ENCODE data around the gene SERPINH1.

SERPINH1 gene

GRCh38 chr11:75591371-75591770 lies 29.3 kb downstream of the SERPINH1 start:
- no peak for DNase-seq (ENCODE audit: low read depth)
- no peak overlapping the region for H3K4me3 ChIP-seq (ENCODE audit: low read depth, low read length)
- no peak for TF ChIP-seq CTCF (IDR thresholded peaks at IDR 0.05; ENCODE audit: insufficient read depth, low read depth, low read length, missing control alignments)

- TF ChIP-seq CTCF (IDR thresholded peaks at IDR 0.05; ENCODE audit: insufficient read depth, low read depth, low read length, missing control alignments), result no peak
- no peak for DNase-seq (ENCODE audit: low read depth)
- no peak overlapping the region for H3K4me3 ChIP-seq (ENCODE audit: low read depth, low read length)
Measured at GRCh38 chr11:75591966-75592365, 29.9 kb downstream of the SERPINH1 start.

GRCh38 chr11:75592715-75593114 lies 30.7 kb downstream of the SERPINH1 start:
- H3K4me3 ChIP-seq (ENCODE audit: low read depth, low read length), result no peak overlapping the region
- no peak for TF ChIP-seq CTCF (IDR thresholded peaks at IDR 0.05; ENCODE audit: insufficient read depth, low read depth, low read length, missing control alignments)
- no peak for DNase-seq (ENCODE audit: low read depth)

GRCh38 chr11:75593286-75593915 lies 31.3 kb downstream of the SERPINH1 start:
- no peak for DNase-seq (ENCODE audit: low read depth)
- no peak for TF ChIP-seq CTCF (IDR thresholded peaks at IDR 0.05; ENCODE audit: insufficient read depth, low read depth, low read length, missing control alignments)

GRCh38 chr11:75594211-75594610 lies 32.2 kb downstream of the SERPINH1 start:
- H3K4me3 ChIP-seq (ENCODE audit: low read depth, low read length), result no peak overlapping the region
- TF ChIP-seq CTCF (IDR thresholded peaks at IDR 0.05; ENCODE audit: insufficient read depth, low read depth, low read length, missing control alignments), result no peak
- DNase-seq (ENCODE audit: low read depth), result no peak

More at GRCh38 chr11:75593286-75593915, 31.3 kb downstream of the SERPINH1 start:
- no peak overlapping the region for H3K4me3 ChIP-seq (ENCODE audit: low read depth, low read length)

- DNase-seq (ENCODE audit: low read depth), result no peak
- H3K4me3 ChIP-seq (ENCODE audit: low read depth, low read length), result no peak overlapping the region
- no peak for TF ChIP-seq CTCF (IDR thresholded peaks at IDR 0.05; ENCODE audit: insufficient read depth, low read depth, low read length, missing control alignments)
Measured at GRCh38 chr11:75595429-75595828, 33.4 kb downstream of the SERPINH1 start.

GRCh38 chr11:75596914-75597313 lies 34.9 kb downstream of the SERPINH1 start:
- DNase-seq (ENCODE audit: low read depth), result no peak
- H3K4me3 ChIP-seq (ENCODE audit: low read depth, low read length), result no peak overlapping the region
- TF ChIP-seq CTCF (IDR thresholded peaks at IDR 0.05; ENCODE audit: insufficient read depth, low read depth, low read length, missing control alignments), result no peak

Data from GM12865 (cell line).